Measurements from ENCODE around the gene USP49. TPM values are rescaled to one million over a fixed set of nuclear protein-coding genes. Genes with fewer than 3 reads are reported as not detected.

USP49 gene
- total RNA-seq, 1 experiment from 2014 or later: 6.9 TPM

- Histone ChIP-seq H3K79me2 (ENCODE audit: insufficient read depth, low read length) (no peaks in the 10 kb centered on the region), H3K4me2 (ENCODE audit: low read length) (no peak overlapping the region), H2AFZ (ENCODE audit: low read depth, low read length, poor library complexity, severe bottlenecking) (no peak overlapping the region), H3K27ac (ENCODE audit: low read depth, low read length) (no peak overlapping the region), H3K9ac (ENCODE audit: low read length) (no peak overlapping the region), H3K36me3 (ENCODE audit: control insufficient read depth in 1 of 2, insufficient read depth in 2 of 2, low read length in 2 of 2) (no peaks in the 10 kb centered on the region), H3K9me2 (ENCODE audit: insufficient read depth) (no peaks in the 10 kb centered on the region), H3K9me3 (ENCODE audit: control insufficient read depth in 1 of 2, insufficient read depth in 1 of 2, low read depth in 1 of 2, low read length in 2 of 2) (no peaks in the 10 kb centered on the region), H3K4me3 (replicated peaks in 1 of 2; ENCODE audit: low read depth in 1 of 2, low read length in 2 of 2) (no peak overlapping the region), H3K4me1 (ENCODE audit: control insufficient read depth in 1 of 2, insufficient read depth in 2 of 2, low read length in 2 of 2) (no peaks in the 10 kb centered on the region), H3K27me3 (ENCODE audit: insufficient read depth, low read length) (no peaks in the 10 kb centered on the region), H4K20me1 (ENCODE audit: insufficient read depth) (no peaks in the 10 kb centered on the region)
- ChIA-PET CTCF (interaction anchor here (0.7 kb wide), 1 partner anchor 46 kb away, joined by 3 read pairs; the partner anchor contains the start of genes BYSL and MED20), POLR2A (no interaction called here), RAD21 (ENCODE audit: low non-redundant PET in 1 of 2, low total read pairs in 2 of 2, uncharacterized antibody in 2 of 2, unreplicated experiment in 2 of 2) (no interaction called here)
- BruUV-seq (replicated peaks): no TSS peak
- TF ChIP-seq ZNF274 (IDR thresholded peaks at IDR 0.05; ENCODE audit: low read depth, low read length): no peak
- no peak for TF ChIP-seq SRF (IDR thresholded peaks at IDR 0.05; ENCODE audit: low read depth)
- TF ChIP-seq FOSL1 (IDR thresholded peaks at IDR 0.05; ENCODE audit: low read depth): no peak
- TF ChIP-seq EZH2phosphoT487 (IDR thresholded peaks at IDR 0.05; ENCODE audit: borderline replicate concordance): no peak
- no peak for TF ChIP-seq POLR2A (IDR thresholded peaks at IDR 0.05; ENCODE audit: borderline replicate concordance, extremely low read depth, insufficient read depth, insufficient read length)
- ATAC-seq (no peak), DNase-seq (ENCODE audit: low read depth, low spot score) (no peak)
- intact Hi-C loops (cut with micrococcal nuclease): no loop called here
Observed at GRCh38 chr6:41874741-41875140, 20.4 kb downstream of the USP49 start.

GRCh38 chr6:41872147-41872546 lies 23.0 kb downstream of the USP49 start:
- Histone ChIP-seq H3K4me2 (ENCODE audit: low read length) (no peak overlapping the region), H4K20me1 (ENCODE audit: insufficient read depth) (no peaks in the 10 kb centered on the region), H3K9ac (ENCODE audit: low read length) (no peak overlapping the region), H3K27me3 (ENCODE audit: insufficient read depth, low read length) (no peaks in the 10 kb centered on the region), H3K79me2 (ENCODE audit: insufficient read depth, low read length) (no peaks in the 10 kb centered on the region), H3K9me2 (ENCODE audit: insufficient read depth) (no peaks in the 10 kb centered on the region), H3K4me1 (ENCODE audit: control insufficient read depth in 1 of 2, insufficient read depth in 2 of 2, low read length in 2 of 2) (no peaks in the 10 kb centered on the region), H3K9me3 (ENCODE audit: control insufficient read depth in 1 of 2, insufficient read depth in 1 of 2, low read depth in 1 of 2, low read length in 2 of 2) (no peaks in the 10 kb centered on the region), H2AFZ (ENCODE audit: low read depth, low read length, poor library complexity, severe bottlenecking) (no peak overlapping the region), H3K27ac (ENCODE audit: low read depth, low read length) (no peak overlapping the region), H3K4me3 (replicated peaks in 1 of 2; ENCODE audit: low read depth in 1 of 2, low read length in 2 of 2) (no peak overlapping the region), H3K36me3 (ENCODE audit: control insufficient read depth in 1 of 2, insufficient read depth in 2 of 2, low read length in 2 of 2) (no peaks in the 10 kb centered on the region)
- intact Hi-C loops (cut with micrococcal nuclease): no loop called here
- ChIA-PET POLR2A (interaction anchor here (0.5 kb wide), 1 partner anchor 11 kb away, joined by 3 read pairs; no protein-coding TSS in a partner anchor), RAD21 (ENCODE audit: low non-redundant PET in 1 of 2, low total read pairs in 2 of 2, uncharacterized antibody in 2 of 2, unreplicated experiment in 2 of 2) (no interaction called here), CTCF (interaction anchor here (1.2 kb wide), 1 partner anchor 49 kb away, joined by 3 read pairs; the partner anchor contains the start of genes BYSL and MED20)
- DNase-seq (ENCODE audit: low read depth, low spot score) (no peak), ATAC-seq (no peak)
- no TSS peak for BruUV-seq (replicated peaks)
- TF ChIP-seq CEBPB (IDR thresholded peaks at IDR 0.05; ENCODE audit: low read depth) (no peak), YY1 (IDR thresholded peaks at IDR 0.05; ENCODE audit: extremely low read depth, insufficient replicate concordance, low read depth, low read length) (no peak), EZH2phosphoT487 (IDR thresholded peaks at IDR 0.05; ENCODE audit: borderline replicate concordance) (no peak), JUND (IDR thresholded peaks at IDR 0.05) (no peak), ELF1 (IDR thresholded peaks at IDR 0.05; ENCODE audit: borderline replicate concordance, low read depth) (no peak), ZBTB33 (IDR thresholded peaks at IDR 0.05; ENCODE audit: extremely low read depth, insufficient replicate concordance, low read length) (no peak), EZH2 (IDR thresholded peaks at IDR 0.05) (no peak), FOSL1 (IDR thresholded peaks at IDR 0.05; ENCODE audit: low read depth) (no peak), SIN3A (IDR thresholded peaks at IDR 0.05; ENCODE audit: low read depth) (no peak), ZFX (IDR thresholded peaks at IDR 0.05) (no peak), ZNF274 (IDR thresholded peaks at IDR 0.05; ENCODE audit: low read depth, low read length) (no peak), POLR2AphosphoS5 (IDR thresholded peaks at IDR 0.05; ENCODE audit: low read depth, low read length) (no peak), REST (IDR thresholded peaks at IDR 0.05; ENCODE audit: low read depth) (no peak), SP1 (IDR thresholded peaks at IDR 0.05; ENCODE audit: low read depth) (no peak), SRF (IDR thresholded peaks at IDR 0.05; ENCODE audit: low read depth) (no peak), RAD21 (IDR thresholded peaks at IDR 0.05; ENCODE audit: low read depth) (no peak)

Measured in HCT116 (cell line).